IPS DF 6.9 (cell line): ENCODE data around the gene CAPN15.
"Not testable (repeated sequence)": the region's sequence is repeated elsewhere in the genome, so short reads cannot be mapped to it uniquely, and the experiment has no call there.

Experiments
- DNase-seq: peaks from one replicate; pipeline ENCODE4 v3.0.0-alpha.2; 2013; ENCODE audit warnings: low read depth, low spot score
- H3K27ac ChIP-seq: one replicate; pipeline ENCODE4 v1.5.1; 2013; ENCODE audit warnings: low read length, control low read depth
- H3K27me3 ChIP-seq: 2 replicates; pipeline ENCODE4 v1.6.1; 2013; ENCODE audit warnings: mild to moderate bottlenecking, low read length; ENCODE audit not compliant: control insufficient read depth, insufficient read depth
- H3K36me3 ChIP-seq: 2 replicates; pipeline ENCODE4 v1.6.1; 2013; ENCODE audit warnings: low read length; ENCODE audit not compliant: control insufficient read depth, insufficient read depth
- H3K4me1 ChIP-seq: 2 replicates; pipeline ENCODE4 v1.6.1; 2013; ENCODE audit warnings: low read length; ENCODE audit not compliant: control insufficient read depth, insufficient read depth
- H3K4me3 ChIP-seq: 2 replicates; pipeline ENCODE4 v1.5.1; 2013; ENCODE audit warnings: mild to moderate bottlenecking, low read length
- H3K9me3 ChIP-seq: 2 replicates; pipeline ENCODE4 v1.6.1; 2013; ENCODE audit warnings: low read length, inconsistent platforms; ENCODE audit not compliant: control insufficient read depth, insufficient read depth
- WGBS: extraction: QIAGEN DNeasy Blood & Tissue Kit; methylation state at CpG from one replicate; pipeline ENCODE4 v1.1.7; 2013; ENCODE audit warnings: mixed read lengths, missing lambda C conversion rate; ENCODE audit not compliant: insufficient read length, insufficient coverage; 5-methylcytosine and 5-hydroxymethylcytosine counted together

Gene CAPN15

DNA sequence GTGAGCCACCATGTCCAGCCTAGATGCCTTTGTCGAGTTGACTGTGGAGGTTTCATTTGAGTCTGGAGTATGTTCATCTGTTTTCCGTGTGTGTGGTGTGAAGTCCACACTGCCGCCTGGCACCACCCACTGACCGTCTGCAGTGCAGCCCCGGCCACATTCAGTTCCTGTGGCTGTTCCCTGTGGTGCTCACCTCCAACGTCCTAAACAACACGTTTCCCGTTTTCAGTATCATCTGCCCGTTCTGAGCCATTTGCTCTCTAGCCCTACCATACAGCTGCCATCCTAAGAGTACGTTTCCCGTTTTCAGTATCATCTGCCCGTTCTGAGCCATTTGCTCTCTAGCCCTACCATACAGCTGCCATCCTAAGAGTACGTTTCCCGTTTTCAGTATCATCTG lies 20.0 kb upstream of the CAPN15 start:
- H3K27ac ChIP-seq, H3K4me1 ChIP-seq, H3K27me3 ChIP-seq, H3K4me3 ChIP-seq, DNase-seq, H3K36me3 ChIP-seq, H3K9me3 ChIP-seq: not testable (repeated sequence)
- WGBS = no CpG with 5 or more reads among the region's 14 CpGs

DNA sequence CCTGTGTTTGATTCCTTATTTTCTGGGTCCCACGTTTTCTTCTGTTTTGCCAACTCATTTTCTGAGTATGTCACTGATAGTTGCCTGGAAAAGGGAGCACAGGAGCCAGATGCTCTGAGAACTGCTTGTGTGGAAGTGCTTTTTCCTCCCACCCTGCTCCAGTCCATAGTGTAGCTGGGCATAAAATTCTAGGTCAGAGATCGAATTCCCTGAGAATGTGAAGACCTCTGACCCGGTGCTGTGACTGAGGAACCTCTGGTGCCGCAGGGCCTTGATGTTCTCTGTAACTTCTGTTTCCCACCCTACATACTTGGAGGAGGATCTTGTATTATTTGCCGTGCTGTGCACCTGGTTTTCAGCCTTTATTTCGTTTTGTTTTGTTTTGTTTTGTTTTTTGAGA lies 19.5 kb upstream of the CAPN15 start:
- Histone ChIP-seq H3K9me3 (no peaks in the 10 kb centered on the region), H3K4me3 (no peak overlapping the region), H3K4me1 (0 out of 2 replicates have a peak, but pooled peaks cover 1% of the 10 kb centered on the region), H3K27ac (no peak overlapping the region), H3K27me3 (no peaks in the 10 kb centered on the region), H3K36me3 (no peaks in the 10 kb centered on the region)
- no CpG with 5 or more reads among the region's 6 CpGs for WGBS
- no peak for DNase-seq

GRCh38 chr16:508884-509736 lies 18.4 kb upstream of the CAPN15 start:
- no peaks in the 10 kb centered on the region for H3K36me3 ChIP-seq
- H3K4me1 ChIP-seq = peaks cover 1% of the 10 kb centered on the region; the same call in 1 of the 2 replicates
- H3K4me3 ChIP-seq = no peak overlapping the region
- DNase-seq = no peak
- no peaks in the 10 kb centered on the region for H3K27me3 ChIP-seq
- no peak overlapping the region for H3K27ac ChIP-seq
- no peaks in the 10 kb centered on the region for H3K9me3 ChIP-seq
- no CpG with 5 or more reads among the region's 18 CpGs for WGBS

GRCh38 chr16:510066-510825 lies 17.3 kb upstream of the CAPN15 start:
- no peaks in the 10 kb centered on the region for H3K9me3 ChIP-seq
- no CpG with 5 or more reads among the region's 35 CpGs for WGBS

GRCh38 chr16:512802-513201 lies 14.7 kb upstream of the CAPN15 start:
- no CpG with 5 or more reads among the region's 6 CpGs for WGBS
- no peaks in the 10 kb centered on the region for H3K36me3 ChIP-seq
- no peaks in the 10 kb centered on the region; the same call in 1 of the 2 replicates for H3K4me1 ChIP-seq
- DNase-seq = no peak
- no peak overlapping the region for H3K27ac ChIP-seq
- H3K27me3 ChIP-seq = no peaks in the 10 kb centered on the region
- no peaks in the 10 kb centered on the region for H3K9me3 ChIP-seq
- no peak overlapping the region for H3K4me3 ChIP-seq

More at GRCh38 chr16:510066-510825, 17.3 kb upstream of the CAPN15 start:
- Histone ChIP-seq H3K27me3 (no peaks in the 10 kb centered on the region), H3K4me1 (peaks cover 1% of the 10 kb centered on the region; the same call in 1 of the 2 replicates), H3K4me3 (no peak overlapping the region), H3K36me3 (no peaks in the 10 kb centered on the region), H3K27ac (no peak overlapping the region)
- no peak for DNase-seq

- no peaks in the 10 kb centered on the region for H3K27me3 ChIP-seq
- WGBS = no CpG with 5 or more reads among the region's 10 CpGs
- H3K27ac ChIP-seq = no peak overlapping the region
- H3K4me1 ChIP-seq = no peaks in the 10 kb centered on the region; the same call in 1 of the 2 replicates
- no peaks in the 10 kb centered on the region for H3K9me3 ChIP-seq
- no peak for DNase-seq
- H3K36me3 ChIP-seq = no peaks in the 10 kb centered on the region
- H3K4me3 ChIP-seq = no peak overlapping the region
These were observed 13.6 kb upstream of the CAPN15 start for GRCh38 chr16:513950-514349.

- no peaks in the 10 kb centered on the region; the same call in 1 of the 2 replicates for H3K4me1 ChIP-seq
These were observed 12.2 kb upstream of the CAPN15 start for GRCh38 chr16:515175-515938.

DNA sequence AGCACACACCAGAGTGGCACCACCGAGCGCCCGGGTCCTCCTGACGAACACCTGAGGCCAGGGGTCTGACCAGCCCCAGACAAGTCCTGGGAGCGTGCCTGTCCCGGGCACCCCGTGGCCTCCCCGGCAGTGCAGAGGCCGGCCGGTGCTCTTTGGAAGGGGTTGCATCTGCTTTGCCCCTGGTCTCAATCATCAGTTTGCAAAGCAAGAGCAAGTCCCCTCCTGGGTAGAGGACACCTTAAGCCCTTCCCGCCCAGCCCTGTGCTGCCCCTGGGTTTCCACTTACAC lies 11.6 kb upstream of the CAPN15 start:
- DNase-seq = no peak
- H3K36me3 ChIP-seq = 0 out of 2 replicates have a peak, but pooled peaks cover 6% of the 10 kb centered on the region
- H3K9me3 ChIP-seq = no peaks in the 10 kb centered on the region
- no peaks in the 10 kb centered on the region; the same call in 1 of the 2 replicates for H3K4me1 ChIP-seq
- H3K4me3 ChIP-seq = no peak overlapping the region
- no CpG with 5 or more reads among the region's 11 CpGs for WGBS
- H3K27me3 ChIP-seq = no peaks in the 10 kb centered on the region
- no peak overlapping the region for H3K27ac ChIP-seq

More at GRCh38 chr16:515175-515938, 12.2 kb upstream of the CAPN15 start:
- H3K9me3 ChIP-seq = no peaks in the 10 kb centered on the region
- H3K36me3 ChIP-seq = 0 out of 2 replicates have a peak, but pooled peaks cover 1% of the 10 kb centered on the region
- H3K4me3 ChIP-seq = no peak overlapping the region
- no peak for DNase-seq
- no CpG with 5 or more reads among the region's 45 CpGs for WGBS
- H3K27ac ChIP-seq = no peak overlapping the region
- no peaks in the 10 kb centered on the region for H3K27me3 ChIP-seq

DNA sequence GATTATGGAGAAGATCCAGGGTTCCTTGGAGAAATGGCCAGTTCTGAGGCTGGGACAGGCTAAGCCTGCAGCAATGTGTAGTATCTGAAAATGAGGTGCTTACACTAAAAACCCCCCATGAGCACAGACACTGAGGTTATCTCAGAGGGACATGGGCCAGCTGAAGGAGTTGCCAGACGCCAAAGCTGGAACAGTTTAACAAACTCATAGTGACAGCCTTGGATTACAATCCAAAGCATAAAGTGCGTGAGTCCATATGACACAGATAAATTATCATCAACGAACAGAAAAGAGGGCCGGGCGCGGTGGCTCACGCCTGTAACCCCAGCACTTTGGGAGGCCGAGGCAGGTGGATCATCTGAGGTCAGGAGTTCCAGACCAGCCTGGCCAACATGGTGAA lies 11.2 kb upstream of the CAPN15 start:
- no CpG with 5 or more reads among the region's 8 CpGs for WGBS
- H3K4me3 ChIP-seq = no peak overlapping the region
- 0 out of 2 replicates have a peak, but pooled peaks cover 6% of the 10 kb centered on the region for H3K36me3 ChIP-seq

DNA sequence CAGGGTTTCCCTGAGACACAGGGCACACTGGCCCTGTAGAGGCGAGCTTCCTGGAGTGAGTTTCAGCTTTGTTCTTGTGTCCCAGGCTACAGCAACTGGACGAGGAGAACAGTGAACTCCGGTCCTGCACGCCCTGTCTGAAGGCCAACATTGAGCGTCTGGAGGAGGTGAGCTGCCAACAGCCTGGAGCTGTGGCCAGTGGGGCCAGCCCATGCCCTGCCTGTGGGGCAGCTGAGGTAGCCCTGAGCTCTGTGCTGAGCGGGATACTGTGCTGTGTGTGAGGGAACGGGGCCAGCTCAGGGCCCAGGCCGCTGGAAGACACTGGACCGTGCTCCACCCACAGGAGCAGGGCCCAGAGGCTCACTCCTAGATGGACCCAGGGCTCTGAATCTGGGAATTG lies 8.7 kb upstream of the CAPN15 start:
- H3K36me3 ChIP-seq = 0 out of 2 replicates have a peak, but pooled peaks cover 6% of the 10 kb centered on the region
- no peaks in the 10 kb centered on the region for H3K9me3 ChIP-seq
- no peak for DNase-seq
- H3K27ac ChIP-seq = no peak overlapping the region
- WGBS = no CpG with 5 or more reads among the region's 9 CpGs
- no peaks in the 10 kb centered on the region; the same call in 1 of the 2 replicates for H3K4me1 ChIP-seq
- no peaks in the 10 kb centered on the region for H3K27me3 ChIP-seq
- no peak overlapping the region for H3K4me3 ChIP-seq

More for the DNA sequence above, 11.2 kb upstream of the CAPN15 start:
- Histone ChIP-seq H3K4me1 (no peaks in the 10 kb centered on the region; the same call in 1 of the 2 replicates), H3K9me3 (no peaks in the 10 kb centered on the region), H3K27me3 (no peaks in the 10 kb centered on the region), H3K27ac (no peak overlapping the region)
- DNase-seq = no peak
